MM.1S (cell line): ENCODE results near the gene PLA1A.

Source experiments
- DNase-seq: peaks from one replicate; pipeline ENCODE4 v3.0.0-alpha.2; 2015
- H2AFZ ChIP-seq: fragments of 300-600 bp; sonication (generic); 2 replicates; pipeline ENCODE4 v1.6.0; 2016; ENCODE audit warnings: antibody characterized with exemption, low read length
- H3F3A ChIP-seq: fragments of 300-600 bp; sonication (generic); 2 replicates; pipeline ENCODE4 v1.6.1; 2016; ENCODE audit warnings: mild to moderate bottlenecking, antibody characterized with exemption, low read length, moderate library complexity, mixed read lengths; ENCODE audit not compliant: insufficient read depth
- H3K27ac ChIP-seq: fragments of 300-600 bp; sonication (generic); 2 replicates; pipeline ENCODE4 v1.5.1; 2016; ENCODE audit warnings: mild to moderate bottlenecking, low read length
- H3K27me3 ChIP-seq: fragments of 300-600 bp; sonication (generic); replicated peaks from 2 replicates; pipeline ENCODE4 v1.6.0; 2016; ENCODE audit warnings: low read length; ENCODE audit not compliant: insufficient read depth
- H3K36me3 ChIP-seq: fragments of 300-600 bp; sonication (generic); replicated peaks from 2 replicates; pipeline ENCODE4 v1.6.1; 2016; ENCODE audit warnings: mild to moderate bottlenecking, low read length, mixed read lengths; ENCODE audit not compliant: insufficient read depth
- H3K4me1 ChIP-seq: fragments of 300-600 bp; sonication (generic); 2 replicates; pipeline ENCODE4 v1.6.1; 2016; ENCODE audit warnings: low read length, mixed read lengths
- H3K4me2 ChIP-seq: fragments of 300-600 bp; sonication (generic); 2 replicates; pipeline ENCODE4 v1.6.0; 2016; ENCODE audit warnings: low read depth, low read length
- H3K4me3 ChIP-seq: fragments of 300-600 bp; sonication (generic); 2 replicates; pipeline ENCODE4 v1.5.1; 2016; ENCODE audit warnings: low read length, mixed read lengths
- H3K79me2 ChIP-seq: fragments of 300-600 bp; sonication (generic); 2 replicates; pipeline ENCODE4 v1.6.1; 2016; ENCODE audit warnings: mixed run types, low read length, mixed read lengths
- H3K9ac ChIP-seq: fragments of 300-600 bp; sonication (generic); 2 replicates; pipeline ENCODE4 v1.6.1; 2016; ENCODE audit warnings: low read length, mixed read lengths
- H3K9me2 ChIP-seq: fragments of 300-600 bp; sonication (generic); replicated peaks from 2 replicates; pipeline ENCODE4 v1.6.1; 2016; ENCODE audit warnings: mild to moderate bottlenecking, low read length, mixed read lengths; ENCODE audit not compliant: insufficient read depth
- H3K9me3 ChIP-seq: fragments of 300-600 bp; sonication (generic); replicated peaks from 2 replicates; pipeline ENCODE4 v1.6.1; 2016; ENCODE audit warnings: mild to moderate bottlenecking, low read length, mixed read lengths; ENCODE audit not compliant: insufficient read depth
- H4K20me1 ChIP-seq: fragments of 300-600 bp; sonication (generic); 2 replicates; pipeline ENCODE4 v1.6.1; 2016; ENCODE audit warnings: mild to moderate bottlenecking, low read length, moderate library complexity, mixed read lengths; ENCODE audit not compliant: insufficient read depth
- EZH2 ChIP-seq: fragments of 300-600 bp; sonication (generic); optimal IDR thresholded peaks from 2 replicates; pipeline ENCODE3; 2017; ENCODE audit warnings: low read depth, mild to moderate bottlenecking, antibody characterized with exemption, low read length, mixed read lengths
- EZH2phosphoT487 ChIP-seq: fragments of 300-600 bp; sonication (generic); IDR thresholded peaks from 2 replicates; pipeline ENCODE4 v1.6.1; 2018; ENCODE audit warnings: antibody characterized with exemption, low read length
- TF ChIP-seq, protein P1 (sequence below): fragments of 300-600 bp; sonication (generic); IDR thresholded peaks from 2 replicates; pipeline ENCODE4 v1.5.1; 2016; ENCODE audit warnings: antibody characterized with exemption, low read length, mixed read lengths

Gene PLA1A, protein sequence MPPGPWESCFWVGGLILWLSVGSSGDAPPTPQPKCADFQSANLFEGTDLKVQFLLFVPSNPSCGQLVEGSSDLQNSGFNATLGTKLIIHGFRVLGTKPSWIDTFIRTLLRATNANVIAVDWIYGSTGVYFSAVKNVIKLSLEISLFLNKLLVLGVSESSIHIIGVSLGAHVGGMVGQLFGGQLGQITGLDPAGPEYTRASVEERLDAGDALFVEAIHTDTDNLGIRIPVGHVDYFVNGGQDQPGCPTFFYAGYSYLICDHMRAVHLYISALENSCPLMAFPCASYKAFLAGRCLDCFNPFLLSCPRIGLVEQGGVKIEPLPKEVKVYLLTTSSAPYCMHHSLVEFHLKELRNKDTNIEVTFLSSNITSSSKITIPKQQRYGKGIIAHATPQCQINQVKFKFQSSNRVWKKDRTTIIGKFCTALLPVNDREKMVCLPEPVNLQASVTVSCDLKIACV

DNA sequence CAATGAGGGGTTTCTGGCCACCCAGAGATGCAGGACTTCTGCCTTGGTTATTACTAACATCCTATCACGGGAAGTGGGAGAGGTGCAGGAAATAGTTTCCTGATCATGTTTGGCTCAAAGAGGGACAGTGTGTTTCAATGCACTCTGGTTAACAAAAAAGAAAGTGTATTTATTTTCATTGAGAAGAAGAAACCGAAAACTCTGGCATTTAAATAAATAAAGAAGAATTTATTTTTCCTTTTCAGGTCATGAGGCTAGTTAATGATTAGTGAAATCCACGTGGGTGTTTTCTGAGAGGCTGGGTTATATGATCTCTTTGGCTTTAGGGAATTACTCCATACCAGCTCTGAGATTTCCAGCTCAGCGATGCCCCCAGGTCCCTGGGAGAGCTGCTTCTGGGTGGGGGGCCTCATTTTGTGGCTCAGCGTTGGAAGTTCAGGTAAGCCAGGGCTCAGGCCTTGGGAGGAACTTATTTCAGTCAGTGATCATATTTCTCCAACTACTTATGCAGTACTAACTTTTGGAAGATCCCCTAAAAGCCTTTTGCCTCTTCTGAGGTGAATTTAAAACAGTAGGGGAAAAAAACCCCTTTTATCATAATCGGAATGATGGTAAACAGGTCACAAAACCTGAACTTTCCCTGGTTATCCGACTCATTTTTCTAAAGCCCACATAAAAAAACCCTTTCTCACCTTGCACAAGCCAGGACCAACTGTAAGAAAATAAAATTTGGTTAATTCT is at the start of gene PLA1A:
PLA1A (plus strand) TSS at position 338 of the 741 bp plus-strand sequence; CDS start at position 367, 29 bp downstream.
- H3K9me2 ChIP-seq, result no peaks in the 10 kb centered on the region
- H3K36me3 ChIP-seq, result no peaks in the 10 kb centered on the region
- no peak within 1 kb of the TSS for H3K9ac ChIP-seq
- no peak within 1 kb of the TSS for H3K4me2 ChIP-seq
- H3K27ac ChIP-seq, result no peak within 1 kb of the TSS
- TF ChIP-seq EZH2, result no peak
- TF ChIP-seq, protein P1, sequence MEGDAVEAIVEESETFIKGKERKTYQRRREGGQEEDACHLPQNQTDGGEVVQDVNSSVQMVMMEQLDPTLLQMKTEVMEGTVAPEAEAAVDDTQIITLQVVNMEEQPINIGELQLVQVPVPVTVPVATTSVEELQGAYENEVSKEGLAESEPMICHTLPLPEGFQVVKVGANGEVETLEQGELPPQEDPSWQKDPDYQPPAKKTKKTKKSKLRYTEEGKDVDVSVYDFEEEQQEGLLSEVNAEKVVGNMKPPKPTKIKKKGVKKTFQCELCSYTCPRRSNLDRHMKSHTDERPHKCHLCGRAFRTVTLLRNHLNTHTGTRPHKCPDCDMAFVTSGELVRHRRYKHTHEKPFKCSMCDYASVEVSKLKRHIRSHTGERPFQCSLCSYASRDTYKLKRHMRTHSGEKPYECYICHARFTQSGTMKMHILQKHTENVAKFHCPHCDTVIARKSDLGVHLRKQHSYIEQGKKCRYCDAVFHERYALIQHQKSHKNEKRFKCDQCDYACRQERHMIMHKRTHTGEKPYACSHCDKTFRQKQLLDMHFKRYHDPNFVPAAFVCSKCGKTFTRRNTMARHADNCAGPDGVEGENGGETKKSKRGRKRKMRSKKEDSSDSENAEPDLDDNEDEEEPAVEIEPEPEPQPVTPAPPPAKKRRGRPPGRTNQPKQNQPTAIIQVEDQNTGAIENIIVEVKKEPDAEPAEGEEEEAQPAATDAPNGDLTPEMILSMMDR, result no peak
- TF ChIP-seq EZH2phosphoT487, result no peak
- H3K4me1 ChIP-seq, result peaks cover 9% of the 10 kb centered on the region; the same call in 1 of the 2 replicates
- no peaks in the 10 kb centered on the region for H3K79me2 ChIP-seq
- no peaks in the 10 kb centered on the region for H4K20me1 ChIP-seq
- no peak within 1 kb of the TSS for H2AFZ ChIP-seq
- DNase-seq, result no peak
- no peaks in the 10 kb centered on the region for H3F3A ChIP-seq
- H3K27me3 ChIP-seq, result no peaks in the 10 kb centered on the region
- H3K9me3 ChIP-seq, result no peaks in the 10 kb centered on the region
- no peak within 1 kb of the TSS for H3K4me3 ChIP-seq

DNA sequence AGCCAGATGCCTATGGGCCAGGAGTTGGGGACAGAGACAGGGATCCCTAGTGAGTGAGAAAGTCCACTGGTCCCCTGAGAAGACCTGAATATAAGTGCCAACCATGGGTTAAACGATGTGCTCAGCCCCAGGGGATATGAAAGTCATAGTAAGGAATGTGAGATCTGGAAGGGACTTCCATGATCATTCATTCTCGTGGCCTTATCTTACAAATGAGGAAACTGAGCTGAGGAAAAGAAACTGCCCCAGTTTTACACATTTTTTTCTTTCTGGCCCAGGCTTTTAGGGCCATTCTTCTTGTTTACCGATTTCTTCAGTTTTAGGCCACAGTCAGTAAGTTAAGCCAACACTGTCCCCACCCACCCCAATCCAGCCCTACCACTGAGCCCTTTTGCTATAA is 49.3 kb upstream of the PLA1A start:
- H3K36me3 ChIP-seq, result no peaks in the 10 kb centered on the region
- H3K4me3 ChIP-seq, result no peak overlapping the region
- H3K9ac ChIP-seq, result no peak overlapping the region
- no peak overlapping the region for H3K27ac ChIP-seq
- H3K27me3 ChIP-seq, result no peaks in the 10 kb centered on the region
- H2AFZ ChIP-seq, result no peak overlapping the region
- H3K9me3 ChIP-seq, result no peaks in the 10 kb centered on the region
- no peak overlapping the region for H3K4me2 ChIP-seq
- H3K4me1 ChIP-seq, result no peaks in the 10 kb centered on the region
- H4K20me1 ChIP-seq, result no peaks in the 10 kb centered on the region
- DNase-seq, result no peak
- H3K79me2 ChIP-seq, result no peaks in the 10 kb centered on the region
- no peaks in the 10 kb centered on the region for H3K9me2 ChIP-seq
- no peaks in the 10 kb centered on the region for H3F3A ChIP-seq
- TF ChIP-seq EZH2phosphoT487 (no peak), EZH2 (no peak)
- TF ChIP-seq, protein P1, result no peak

- H3K9ac ChIP-seq, result no peak overlapping the region
- H3K4me1 ChIP-seq, result no peaks in the 10 kb centered on the region
- DNase-seq, result no peak
- H4K20me1 ChIP-seq, result no peaks in the 10 kb centered on the region
- H3K9me2 ChIP-seq, result no peaks in the 10 kb centered on the region
- H3K4me2 ChIP-seq, result no peak overlapping the region
- H3K36me3 ChIP-seq, result no peaks in the 10 kb centered on the region
- no peaks in the 10 kb centered on the region for H3K9me3 ChIP-seq
- TF ChIP-seq, protein P1, result no peak
- TF ChIP-seq EZH2phosphoT487, result no peak
- TF ChIP-seq EZH2, result no peak
- no peak overlapping the region for H3K27ac ChIP-seq
- H3K79me2 ChIP-seq, result no peaks in the 10 kb centered on the region
- H3F3A ChIP-seq, result no peaks in the 10 kb centered on the region
- H3K27me3 ChIP-seq, result no peaks in the 10 kb centered on the region
- H2AFZ ChIP-seq, result no peak overlapping the region
- no peak overlapping the region for H3K4me3 ChIP-seq
Observed at GRCh38 chr3:119550192-119550910, 47.3 kb upstream of the PLA1A start.
